AG04450 (cell line): ENCODE data around the gene EIF2B2. TPM values are rescaled to one million over a fixed set of nuclear protein-coding genes. Genes with fewer than 3 reads are reported as not detected.

Source experiments
- CTCF ChIA-PET: fragments of 300-600, 350-600 bp; formaldehyde crosslinking; extraction: SDS; loops from one replicate; lab custom pipeline; 2022; ENCODE audit warnings: antibody characterized with exemption, inconsistent platforms; lab: Charles Lee
- POLR2A ChIA-PET: fragments of 350-600 bp; formaldehyde crosslinking; extraction: SDS; loops from one replicate; lab custom pipeline; 2021; ENCODE audit warnings: antibody characterized with exemption, inconsistent platforms; lab: Yijun Ruan, JAX
- DNase-seq: peaks from one replicate; pipeline ENCODE4 v3.0.0-alpha.2; 2011; ENCODE audit warnings: low read depth, low spot score
- H3K27ac ChIP-seq: one replicate; pipeline ENCODE4 v1.5.1; 2012; ENCODE audit warnings: low read depth, low read length, control low read depth
- H3K27me3 ChIP-seq: one replicate; pipeline ENCODE4 v1.6.0; 2012; ENCODE audit warnings: low read length; ENCODE audit not compliant: control insufficient read depth, insufficient read depth
- H3K4me3 ChIP-seq: 2 replicates; pipeline ENCODE4 v1.5.1; 2011; ENCODE audit warnings: mild to moderate bottlenecking, low read depth, low read length, control low read depth
- H3K9me3 ChIP-seq: 2 replicates; pipeline ENCODE4 v1.5.1; 2012; ENCODE audit warnings: low read length; ENCODE audit not compliant: control insufficient read depth, insufficient read depth
- polyA plus RNA-seq: library from polyadenylated mRNA; depleted of rRNA; stranded (reverse); fragments of >200 nt; gene quantifications from 2 replicates; pipeline ENCODE4 v1.2.3, GENCODE V29; 2011
- TF ChIP-seq, protein P1 (sequence below): IDR thresholded peaks from 2 replicates; pipeline ENCODE4 v1.5.1; 2011; ENCODE audit warnings: low read depth, low read length, control low read depth, inconsistent platforms

Gene EIF2B2
- polyA plus RNA-seq, 1 experiment = 82.5 TPM

DNA sequence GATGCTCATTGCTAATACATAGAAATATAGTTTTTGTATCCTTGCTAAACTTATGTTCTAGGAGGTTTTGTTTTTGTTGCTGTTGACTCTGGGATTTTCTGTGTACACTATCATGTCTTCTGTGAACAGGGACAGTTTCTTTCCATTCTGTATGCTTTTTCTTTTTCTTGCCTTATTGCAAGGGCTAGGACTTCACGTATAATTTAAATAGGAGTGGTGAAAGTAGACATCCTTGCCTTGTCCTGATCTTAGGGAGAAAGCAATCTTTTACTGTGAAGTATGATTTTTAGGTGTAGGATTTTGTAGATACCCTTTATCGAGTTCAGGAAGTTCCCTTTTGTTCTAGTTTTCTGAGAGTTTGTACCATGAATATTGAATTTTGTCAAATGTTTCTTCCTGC, 1.5 kb upstream of the EIF2B2 start:
- Histone ChIP-seq H3K9me3 (no peaks in the 10 kb centered on the region), H3K27ac (no peak overlapping the region), H3K4me3 (no peak overlapping the region), H3K27me3 (no peaks in the 10 kb centered on the region)
- TF ChIP-seq, protein P1, sequence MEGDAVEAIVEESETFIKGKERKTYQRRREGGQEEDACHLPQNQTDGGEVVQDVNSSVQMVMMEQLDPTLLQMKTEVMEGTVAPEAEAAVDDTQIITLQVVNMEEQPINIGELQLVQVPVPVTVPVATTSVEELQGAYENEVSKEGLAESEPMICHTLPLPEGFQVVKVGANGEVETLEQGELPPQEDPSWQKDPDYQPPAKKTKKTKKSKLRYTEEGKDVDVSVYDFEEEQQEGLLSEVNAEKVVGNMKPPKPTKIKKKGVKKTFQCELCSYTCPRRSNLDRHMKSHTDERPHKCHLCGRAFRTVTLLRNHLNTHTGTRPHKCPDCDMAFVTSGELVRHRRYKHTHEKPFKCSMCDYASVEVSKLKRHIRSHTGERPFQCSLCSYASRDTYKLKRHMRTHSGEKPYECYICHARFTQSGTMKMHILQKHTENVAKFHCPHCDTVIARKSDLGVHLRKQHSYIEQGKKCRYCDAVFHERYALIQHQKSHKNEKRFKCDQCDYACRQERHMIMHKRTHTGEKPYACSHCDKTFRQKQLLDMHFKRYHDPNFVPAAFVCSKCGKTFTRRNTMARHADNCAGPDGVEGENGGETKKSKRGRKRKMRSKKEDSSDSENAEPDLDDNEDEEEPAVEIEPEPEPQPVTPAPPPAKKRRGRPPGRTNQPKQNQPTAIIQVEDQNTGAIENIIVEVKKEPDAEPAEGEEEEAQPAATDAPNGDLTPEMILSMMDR = no peak
- no peak for DNase-seq
- POLR2A ChIA-PET = no interaction called here
- CTCF ChIA-PET = interaction anchor here (0.8 to 1.1 kb wide), 3 partner anchors 57 to 139 kb away, joined by 3 to 4 read pairs (median 3); no protein-coding TSS in a partner anchor

DNA sequence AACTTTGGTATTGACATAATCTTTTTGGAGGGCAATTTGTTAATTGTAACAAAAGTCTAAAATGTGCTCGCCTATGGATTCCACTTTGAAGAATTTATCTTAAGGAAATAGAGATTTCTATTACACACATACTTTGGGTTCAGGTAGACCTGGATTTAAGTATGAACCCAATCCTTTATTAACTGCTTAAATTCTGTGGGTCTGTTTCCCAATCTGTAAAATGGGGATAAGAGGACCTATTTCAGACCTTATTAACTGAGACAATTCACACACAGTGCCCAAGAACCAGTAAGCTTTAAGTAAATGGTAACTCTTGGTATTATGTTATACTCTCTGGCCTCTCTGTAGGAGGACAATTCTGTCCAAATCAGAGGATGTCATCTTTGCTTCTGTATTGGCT, 822 bp upstream of the EIF2B2 start:
- no peaks in the 10 kb centered on the region for H3K9me3 ChIP-seq
- TF ChIP-seq, protein P1 = no peak
- ChIA-PET CTCF (interaction anchor here (0.8 to 1.1 kb wide), 3 partner anchors 57 to 140 kb away, joined by 3 to 4 read pairs (median 3); no protein-coding TSS in a partner anchor), POLR2A (no interaction called here)
- no peaks in the 10 kb centered on the region for H3K27me3 ChIP-seq
- DNase-seq = no peak
- peak overlapping the region; percentile 91 for H3K4me3 ChIP-seq
- H3K27ac ChIP-seq = no peak overlapping the region

DNA sequence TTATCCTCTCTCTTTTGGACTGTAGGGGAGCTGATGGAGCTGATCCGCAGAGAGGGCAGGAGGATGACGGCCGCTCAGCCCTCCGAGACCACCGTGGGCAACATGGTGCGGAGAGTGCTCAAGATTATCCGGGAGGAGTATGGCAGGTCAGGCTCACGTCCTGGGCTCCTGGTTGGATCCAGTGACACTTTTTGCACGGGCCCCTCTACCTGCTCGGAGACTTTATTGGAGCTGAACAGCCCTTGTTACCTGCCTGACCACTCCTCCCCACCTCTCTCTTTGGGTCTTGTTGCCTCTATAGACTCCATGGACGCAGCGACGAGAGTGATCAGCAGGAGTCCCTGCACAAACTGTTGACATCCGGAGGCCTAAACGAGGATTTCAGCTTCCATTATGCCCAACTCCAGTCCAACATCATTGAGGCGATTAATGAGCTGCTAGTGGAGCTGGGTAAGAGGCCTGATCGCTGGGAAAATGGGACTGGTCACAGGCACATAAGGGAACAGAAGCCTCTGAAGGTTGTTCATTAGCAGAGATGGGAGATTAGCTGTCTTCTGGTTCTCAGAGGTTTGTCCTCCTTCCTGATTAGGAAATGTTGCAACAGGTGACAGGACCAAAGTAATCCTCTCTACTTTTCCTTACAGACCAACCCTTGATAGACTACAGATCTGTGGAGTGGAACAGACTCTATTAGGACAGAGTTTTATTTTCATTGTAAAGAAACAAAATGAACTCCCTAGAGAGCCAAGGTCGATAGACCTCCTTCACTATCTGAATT, 718 bp downstream of the EIF2B2 start:
- Histone ChIP-seq H3K4me3 (peak overlapping the region; percentile 91), H3K27me3 (no peaks in the 10 kb centered on the region), H3K27ac (no peak overlapping the region), H3K9me3 (no peaks in the 10 kb centered on the region)
- CTCF ChIA-PET = interaction anchor here (1.3 to 1.9 kb wide), 3 partner anchors 58 to 142 kb away, joined by 4 to 7 read pairs (median 6); no protein-coding TSS in a partner anchor
- TF ChIP-seq, protein P1 = no peak
- DNase-seq = no peak
- POLR2A ChIA-PET = interaction anchor here (1.6 kb wide), 1 partner anchor 62 kb away, joined by 3 read pairs; no protein-coding TSS in a partner anchor

DNA sequence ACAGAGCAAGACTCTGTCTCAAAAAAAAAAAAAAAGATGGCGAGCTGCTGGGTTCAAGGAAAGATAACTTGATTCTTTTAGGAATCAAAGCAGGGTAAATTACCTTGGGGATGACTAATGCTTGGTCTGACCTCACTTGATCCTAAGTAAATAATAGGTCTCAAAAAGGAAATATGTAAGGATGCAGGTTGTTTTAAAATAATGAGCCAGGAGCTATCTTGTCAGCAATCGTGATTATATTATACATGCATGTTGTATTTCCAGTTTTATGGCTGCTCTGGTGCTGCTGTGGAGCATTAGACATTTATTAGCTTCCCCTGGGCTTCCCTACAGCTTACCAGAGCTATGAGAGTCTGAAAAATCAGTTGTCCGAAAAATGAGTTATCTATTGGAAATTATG, 2.6 kb downstream of the EIF2B2 start:
- Histone ChIP-seq H3K4me3 (no peak overlapping the region), H3K9me3 (no peaks in the 10 kb centered on the region), H3K27me3 (no peaks in the 10 kb centered on the region), H3K27ac (no peak overlapping the region)
- POLR2A ChIA-PET = no interaction called here
- TF ChIP-seq, protein P1 = no peak
- DNase-seq = no peak
- CTCF ChIA-PET = interaction anchor here (2.1 kb wide), 1 partner anchor 83 kb away, joined by 4 read pairs; no protein-coding TSS in a partner anchor

DNA sequence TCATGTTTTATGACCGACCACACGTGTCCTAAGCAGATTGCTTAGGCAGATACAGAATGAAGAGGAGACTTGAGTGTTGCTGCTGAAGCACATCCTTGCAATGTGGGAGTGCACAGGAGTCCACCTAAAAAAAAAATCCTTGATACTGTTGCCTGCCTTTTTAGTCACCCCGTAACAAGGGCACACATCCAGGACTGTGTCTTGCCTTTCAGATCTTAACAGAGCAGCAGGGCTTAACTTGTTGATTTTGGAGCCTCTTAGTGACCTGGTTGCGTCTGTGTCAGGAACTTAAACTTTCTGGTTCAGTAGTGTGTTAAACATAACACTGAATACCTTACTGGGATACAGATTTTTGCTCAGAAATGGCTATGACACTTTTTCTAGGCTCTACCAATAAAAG, 6.5 kb downstream of the EIF2B2 start:
- CTCF ChIA-PET = no interaction called here
- Histone ChIP-seq H3K27ac (no peak overlapping the region), H3K9me3 (no peaks in the 10 kb centered on the region), H3K27me3 (no peaks in the 10 kb centered on the region), H3K4me3 (no peak overlapping the region)
- POLR2A ChIA-PET = no interaction called here
- no peak for DNase-seq
- TF ChIP-seq, protein P1 = no peak
